Medulla oblongata (tissue), 1 donor: ENCODE results near the gene PDPN.
"Not testable (repeated sequence)": the region's sequence is repeated elsewhere in the genome, so short reads cannot be mapped to it uniquely, and the experiment has no call there.

Experiments
- DNase-seq: peaks from one replicate; pipeline ENCODE4 v3.0.0-alpha.2; 2015; ENCODE audit errors: extremely low spot score

The PDPN gene

DNA sequence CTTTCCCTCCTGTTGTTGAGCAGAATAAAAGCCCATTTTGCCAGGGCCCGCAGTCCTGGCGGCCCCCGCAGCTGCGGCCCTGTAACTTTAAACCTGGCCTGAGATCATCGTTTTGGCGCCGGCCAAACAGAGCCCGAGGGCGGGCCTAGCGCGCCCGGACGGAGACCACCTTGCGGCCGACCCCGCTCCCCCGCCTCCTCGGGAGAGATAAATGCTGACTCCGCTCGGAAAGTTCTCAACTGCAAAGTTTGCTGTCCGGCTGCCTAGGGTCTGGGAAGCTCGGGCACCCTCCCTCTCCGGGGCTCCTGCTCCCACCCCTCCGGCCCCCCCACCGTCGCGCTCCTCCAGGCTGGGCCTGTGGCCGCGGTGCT lies at the start of gene PDPN:
Gene PDPN, plus strand, starts transcription at position 238 of the 371 bp plus-strand sequence. CDS start 202 bp downstream, outside the sequence.
- peak; percentile 35 for DNase-seq

- no peak for DNase-seq
These were observed 48.4 kb upstream of the PDPN start for GRCh38 chr1:13535227-13535626.

DNA sequence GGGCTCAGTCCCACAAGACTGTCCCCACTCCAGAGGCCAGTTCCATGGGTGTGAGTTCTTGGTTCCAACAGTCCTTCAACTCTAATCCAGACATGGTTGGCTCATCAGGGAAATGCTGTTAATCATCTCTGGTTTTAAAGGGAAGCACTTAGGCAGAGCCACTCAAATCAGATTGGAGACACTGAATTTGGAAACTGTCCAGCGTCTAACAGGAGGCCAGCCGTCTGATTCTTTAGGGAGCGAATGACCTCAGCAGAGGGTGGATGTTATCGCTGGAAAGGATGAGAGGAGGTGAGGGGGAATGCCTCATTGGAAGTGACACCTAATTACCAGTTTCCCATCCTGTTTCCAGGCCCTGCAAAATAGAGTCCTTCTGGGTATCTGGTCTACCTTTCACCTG lies 47.1 kb upstream of the PDPN start:
- no peak for DNase-seq

DNA sequence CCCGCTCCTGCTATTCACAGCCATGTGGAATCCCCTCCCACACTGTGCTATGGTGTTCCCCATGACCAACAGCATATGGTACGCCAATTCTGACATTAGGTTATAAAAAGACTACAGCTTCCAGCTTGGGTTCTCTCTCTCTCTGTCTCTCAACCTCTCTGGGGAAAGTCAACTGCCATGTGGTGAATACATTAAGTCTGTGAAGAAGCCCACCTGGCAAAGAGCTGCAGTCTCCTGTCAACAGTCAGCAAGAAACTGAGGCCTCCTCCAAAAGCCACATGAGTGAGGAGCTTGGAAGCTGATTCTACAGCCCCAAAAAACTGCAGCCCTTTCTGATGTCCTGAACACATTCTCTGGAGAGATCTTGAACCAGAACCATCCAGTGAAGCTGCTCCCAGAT lies 44.8 kb upstream of the PDPN start:
- no peak for DNase-seq

- no peak for DNase-seq
These were observed 43.9 kb upstream of the PDPN start for GRCh38 chr1:13539683-13540082.

DNA sequence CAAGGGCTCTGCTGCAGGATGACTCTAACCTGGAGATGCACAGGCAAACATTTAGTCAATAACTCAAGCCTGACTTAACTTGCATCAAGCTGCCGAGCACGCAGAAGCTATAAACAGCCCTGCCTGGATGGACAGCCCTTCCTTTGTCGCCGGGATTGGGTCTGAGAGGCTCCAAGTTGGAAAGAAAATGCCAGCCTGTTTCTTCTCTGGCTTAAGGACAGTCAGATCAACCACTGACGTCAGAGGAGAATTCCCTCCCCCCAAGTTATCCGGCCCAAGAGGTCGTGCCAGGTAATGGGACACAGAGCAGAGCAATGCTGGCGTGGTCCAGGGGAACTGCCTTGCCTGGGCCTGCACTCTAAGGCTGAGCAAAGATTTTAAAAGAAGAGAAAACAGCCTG lies 42.8 kb upstream of the PDPN start:
- DNase-seq: peak; percentile 80

- no peak for DNase-seq
These were observed 42.0 kb upstream of the PDPN start for GRCh38 chr1:13541435-13542215.

DNA sequence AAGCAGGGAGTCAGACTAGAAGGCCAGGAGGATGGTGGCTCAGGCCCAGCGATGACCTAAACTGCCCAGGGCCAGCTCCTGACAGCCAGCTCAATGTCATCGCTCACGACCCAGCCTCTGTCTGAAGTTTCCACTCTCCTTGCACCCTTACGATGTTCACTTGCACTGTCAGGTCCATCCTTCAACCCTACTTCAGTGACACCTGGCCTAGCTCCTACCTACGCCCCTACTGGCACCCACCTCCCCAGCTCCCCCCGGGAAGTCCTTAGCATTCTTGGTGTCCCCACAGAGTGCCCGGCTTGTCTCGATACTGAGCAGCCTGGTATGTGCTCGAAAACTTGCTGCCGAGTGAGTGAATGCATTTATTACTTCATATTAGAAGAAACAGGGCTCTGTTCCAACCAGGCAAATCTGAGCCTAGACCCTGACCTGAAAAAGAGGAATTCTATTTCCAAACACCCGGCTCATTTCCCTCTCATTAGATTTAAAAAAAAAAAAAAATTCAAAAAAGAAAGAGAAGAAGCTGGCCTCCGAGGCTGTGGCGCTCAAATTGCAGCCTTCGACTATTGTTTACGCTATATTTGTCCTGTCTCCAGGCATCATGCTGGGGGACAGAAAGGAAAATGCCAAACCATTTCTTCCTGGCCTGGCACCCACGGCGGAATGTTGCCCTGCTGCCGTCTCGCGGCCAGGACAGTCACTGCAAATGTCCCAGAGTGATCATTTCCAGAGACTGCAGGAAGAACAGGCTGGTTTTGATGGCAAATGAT lies 40.0 kb upstream of the PDPN start:
- DNase-seq: peak; percentile 80

DNA sequence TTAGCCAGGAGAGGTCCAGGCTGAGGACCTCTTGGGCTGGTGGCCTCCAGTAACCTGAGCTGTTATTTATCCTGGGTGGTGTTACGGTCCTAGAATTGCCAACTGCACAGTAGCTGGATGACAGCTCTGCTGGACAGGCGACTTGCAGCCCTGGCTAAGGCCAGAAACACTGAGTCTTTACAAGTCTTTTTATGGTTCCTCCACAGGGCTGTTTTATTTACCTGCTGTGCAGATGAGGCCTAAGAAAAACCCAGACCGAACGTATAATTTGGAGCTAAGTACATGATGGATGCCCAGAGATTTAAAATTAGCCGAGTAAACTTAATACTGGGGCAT lies 39.4 kb upstream of the PDPN start:
- no peak for DNase-seq

GRCh38 chr1:13546791-13547190 lies 36.8 kb upstream of the PDPN start:
- no peak for DNase-seq

DNA sequence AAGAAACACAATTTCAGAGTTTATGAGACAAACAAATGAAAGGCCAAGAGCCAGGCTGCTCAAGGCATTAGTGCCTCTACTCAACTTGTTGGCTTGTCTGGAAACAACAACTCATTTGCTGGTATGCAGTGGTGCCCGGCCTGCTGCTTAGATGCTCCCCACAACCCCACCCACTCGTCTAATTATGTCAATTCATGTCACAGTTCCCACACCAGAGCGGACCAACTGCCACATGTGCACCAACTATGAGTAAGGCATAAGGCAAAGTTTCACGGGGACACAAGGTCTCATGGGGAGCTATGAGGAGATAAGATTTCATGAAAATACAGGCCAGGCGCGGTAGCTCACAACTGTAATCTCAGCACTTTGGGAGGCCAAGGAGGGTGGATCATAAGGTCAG lies 35.4 kb upstream of the PDPN start:
- no peak for DNase-seq

GRCh38 chr1:13549021-13549420 lies 34.6 kb upstream of the PDPN start:
- DNase-seq: peak; percentile 13

DNA sequence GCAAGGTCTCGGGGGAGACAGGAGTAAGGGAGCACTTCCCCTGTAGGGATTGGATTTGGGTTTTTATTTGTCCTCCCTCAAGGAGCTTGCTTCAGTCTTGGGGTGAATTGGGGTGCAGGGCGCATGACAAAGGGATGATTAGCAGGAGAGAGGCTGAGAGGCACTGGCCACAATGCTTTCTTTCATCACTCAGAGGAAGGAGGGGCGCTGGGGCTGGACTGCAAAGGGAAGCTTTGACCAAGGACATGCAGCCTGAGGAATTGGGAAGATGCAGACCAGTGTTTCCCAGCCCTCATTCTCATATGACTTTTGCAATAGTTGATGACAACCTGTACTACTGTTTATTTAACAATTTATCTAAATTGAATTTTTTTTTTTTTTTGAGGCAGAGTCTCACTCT lies 34.1 kb upstream of the PDPN start:
- peak; percentile 91 for DNase-seq

- DNase-seq: no peak
These were observed 33.0 kb upstream of the PDPN start for GRCh38 chr1:13550663-13551062.

GRCh38 chr1:13554798-13555197 lies 28.8 kb upstream of the PDPN start:
- DNase-seq: no peak

DNA sequence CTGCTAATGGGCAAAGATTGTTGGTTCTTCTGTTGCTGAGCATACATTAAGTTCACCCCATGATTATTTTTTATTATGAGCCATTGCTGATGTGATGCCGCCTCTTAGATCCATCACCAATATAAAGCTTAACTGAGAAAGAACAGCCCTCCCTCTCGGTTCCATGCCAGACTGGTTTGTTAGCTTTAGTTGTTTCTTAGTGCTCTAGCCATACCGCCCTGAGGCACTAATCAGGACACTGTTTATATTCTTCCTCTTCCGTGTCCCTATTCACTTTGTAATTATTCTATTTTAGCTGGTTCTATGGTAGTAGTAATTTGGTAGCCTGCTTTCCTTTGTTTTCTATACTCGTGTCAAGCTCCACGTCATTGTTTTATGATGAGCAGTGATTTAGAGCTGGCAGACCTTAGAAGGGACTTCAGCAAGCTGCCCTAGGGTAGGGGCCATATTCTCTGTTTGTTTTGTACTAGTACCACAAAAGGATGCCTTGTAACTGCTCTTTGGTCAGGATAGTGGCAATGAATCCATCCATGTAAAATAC lies 27.3 kb upstream of the PDPN start:
- no peak for DNase-seq

DNA sequence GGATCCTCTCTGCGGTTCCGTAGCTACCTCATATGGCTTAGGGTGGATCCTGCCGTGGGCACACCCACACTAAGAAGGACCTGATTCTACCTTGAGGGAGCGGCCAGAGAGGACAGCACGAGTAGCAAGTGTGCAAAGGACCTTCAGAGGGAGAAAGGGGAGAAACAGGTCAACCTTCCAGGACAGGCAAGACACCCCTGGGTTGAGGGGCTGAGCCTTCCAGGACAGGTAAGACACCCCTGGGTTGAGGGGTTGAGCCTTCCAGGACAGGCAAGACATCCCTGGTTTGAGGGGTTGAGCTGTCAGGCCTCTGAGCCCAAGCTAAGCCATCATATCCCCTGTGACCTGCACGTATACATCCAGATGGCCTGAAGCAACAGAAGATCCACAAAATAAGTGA lies 23.1 kb upstream of the PDPN start:
- no peak for DNase-seq

- not testable (repeated sequence) for DNase-seq
These were observed 20.7 kb upstream of the PDPN start for GRCh38 chr1:13562981-13563380.

DNA sequence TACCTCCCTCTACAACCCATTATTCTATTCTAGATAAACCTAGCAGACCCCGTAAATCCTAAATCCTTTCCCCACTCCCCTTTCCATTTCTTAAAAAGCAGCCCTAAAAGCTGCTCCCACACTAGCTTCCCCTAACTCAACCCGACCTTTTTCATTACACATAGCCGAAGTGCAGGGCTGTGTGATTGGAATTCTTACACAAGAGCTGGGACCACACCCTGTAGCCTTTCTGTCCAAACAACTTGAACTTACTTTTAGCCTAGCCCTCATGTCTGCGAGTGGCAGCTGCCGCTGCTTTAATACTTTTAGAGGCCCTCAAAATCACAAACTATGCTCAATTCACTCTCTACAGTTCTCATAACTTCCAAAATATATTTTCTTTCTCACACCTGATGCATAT lies 19.6 kb upstream of the PDPN start:
- no peak for DNase-seq

DNA sequence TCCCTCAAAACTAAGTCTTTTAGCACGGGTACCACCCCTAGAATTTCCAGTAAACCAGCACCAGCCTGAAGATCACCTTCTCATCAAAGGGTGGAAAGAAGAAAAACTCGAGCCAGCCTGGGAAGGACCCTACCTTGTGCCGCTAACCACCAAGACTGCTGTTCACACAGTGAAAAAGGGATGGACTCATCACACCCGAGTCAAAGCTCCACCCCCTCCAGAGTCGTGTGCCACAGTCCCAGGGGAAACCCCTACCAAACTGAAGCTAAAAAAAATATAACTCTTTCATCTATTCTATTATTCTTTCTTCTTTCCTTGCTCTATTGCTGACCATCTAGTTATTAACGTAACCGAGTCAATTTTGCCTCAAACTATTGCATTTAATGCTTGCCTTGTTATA lies 13.2 kb upstream of the PDPN start:
- not testable (repeated sequence) for DNase-seq

- DNase-seq: no peak
These were observed 12.7 kb upstream of the PDPN start for GRCh38 chr1:13570924-13571323.

DNA sequence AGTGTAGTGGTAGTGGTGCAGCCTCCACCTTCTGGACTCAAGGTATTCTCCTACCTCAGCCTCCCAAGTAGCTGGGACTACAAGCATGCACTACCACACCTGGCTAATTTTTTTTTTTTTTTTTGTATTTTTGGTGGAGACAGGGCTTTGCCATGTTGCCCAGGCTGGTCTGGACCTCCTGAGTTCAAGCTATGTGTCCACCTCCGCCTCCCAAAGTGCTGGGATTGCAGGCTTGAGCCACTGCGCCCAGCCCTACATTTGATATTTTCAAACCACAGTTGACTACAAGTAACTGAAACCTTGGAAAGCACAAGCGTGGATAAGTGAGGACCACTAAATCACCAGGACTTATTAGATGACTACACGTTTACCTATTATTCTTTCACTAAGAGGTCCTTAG lies 10.0 kb upstream of the PDPN start:
- no peak for DNase-seq

DNA sequence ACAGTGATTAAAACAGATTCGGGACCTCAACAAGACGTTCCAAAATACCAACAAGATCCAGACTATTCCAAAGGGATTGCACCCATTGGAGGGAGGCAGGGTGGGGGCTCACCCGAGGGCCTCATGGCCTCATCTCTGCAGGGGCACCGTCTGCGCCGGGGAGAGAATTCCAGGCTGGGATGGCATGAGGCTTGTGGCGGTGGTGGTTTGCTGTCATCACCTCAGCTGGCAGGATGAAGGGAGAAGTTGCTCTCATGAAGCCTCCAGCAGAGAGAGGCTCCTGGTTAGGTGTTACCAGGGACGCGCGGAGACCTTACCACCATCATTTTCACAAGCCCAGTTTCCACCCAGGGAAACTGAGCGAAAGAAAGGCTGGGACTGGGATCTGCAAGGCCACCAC lies 6.7 kb upstream of the PDPN start:
- no peak for DNase-seq
